ENCODE data around the gene OPA3. TPM values are rescaled to one million over a fixed set of nuclear protein-coding genes. Genes with fewer than 3 reads are reported as not detected.

Gene OPA3
- total and polyA plus RNA-seq, 10 of the 15 experiments (the other 5 are each of a cell fraction or from before 2014, with no cell fraction given) = 2.2 to 24.3 (median 13.3) TPM

GRCh38 chr19:45515081-45515624 lies 69.4 kb downstream of the OPA3 start (continued):
- no peak for TF ChIP-seq SKIL (IDR thresholded peaks at IDR 0.05; ENCODE audit: low read depth, poor library complexity, severe bottlenecking)
- TF ChIP-seq MTA3 (IDR thresholded peaks at IDR 0.05; ENCODE audit: borderline replicate concordance, low read length) = no peak
- no peak for TF ChIP-seq ZNF24 (IDR thresholded peaks at IDR 0.05)
- TF ChIP-seq IKZF2 (IDR thresholded peaks at IDR 0.05) = peak; percentile 98
- TF ChIP-seq HCFC1 (IDR thresholded peaks at IDR 0.05; ENCODE audit: low read length) = no peak; the same call in 1 of the 2 replicates
- TF ChIP-seq MEF2A (IDR thresholded peaks at IDR 0.05; ENCODE audit: insufficient read depth, low read depth, low read length) = 0 out of 2 replicates have a peak, but pooled peaks have one; percentile 15
- no peak for TF ChIP-seq CEBPZ (IDR thresholded peaks at IDR 0.05; ENCODE audit: low read depth, low read length)
- no peak; the same call in 1 of the 2 replicates for TF ChIP-seq BCL11A (IDR thresholded peaks at IDR 0.05; ENCODE audit: low read depth, low read length)
- TF ChIP-seq CHD4 (IDR thresholded peaks at IDR 0.05) = no peak
- no peak for TF ChIP-seq USF2 (IDR thresholded peaks at IDR 0.05; ENCODE audit: borderline replicate concordance, low read depth, low read length)
- no peak for TF ChIP-seq ZNF592 (IDR thresholded peaks at IDR 0.05)
- TF ChIP-seq MTA2 (IDR thresholded peaks at IDR 0.05; ENCODE audit: low read depth) = peak; percentile 53
- no peak for TF ChIP-seq TCF7 (IDR thresholded peaks at IDR 0.05; ENCODE audit: borderline replicate concordance)
- no peak for TF ChIP-seq PAX8 (IDR thresholded peaks at IDR 0.05)
- 0 out of 2 replicates have a peak, but pooled peaks have one; percentile 30 for TF ChIP-seq CREB1 (IDR thresholded peaks at IDR 0.05; ENCODE audit: low read depth)
- TF ChIP-seq ATF7 (IDR thresholded peaks at IDR 0.05; ENCODE audit: low read depth) = peak; percentile 41
- peak; percentile 65 for TF ChIP-seq NFIC (IDR thresholded peaks at IDR 0.05; ENCODE audit: low read depth, low read length)
- no peak for TF ChIP-seq KAT2A (conservative IDR thresholded peaks at IDR 0.05; ENCODE audit: control insufficient read depth, low read depth, low read length)
- no peak for TF ChIP-seq NFXL1 (IDR thresholded peaks at IDR 0.05; ENCODE audit: borderline replicate concordance)
- TF ChIP-seq SRF (IDR thresholded peaks at IDR 0.05; ENCODE audit: low read depth in 2 of 2, low read length in 2 of 2) = peak in 1 of 2 experiments; percentile 41; a peak in 1 of 4 replicates

All from GM12878 (cell line).